Gastroesophageal sphincter (tissue), 3 donors: Measurements from ENCODE around the gene FAAP100.

Experiments
- CTCF ChIP-seq, 4 experiments: fragments of 200-600 bp in 2 of 4; fragments of 450-650 bp in 2 of 4; sonication (generic) in 1 of 4; IDR thresholded peaks; one replicate each; pipeline ENCODE4 v1.5.1; 2017 to 2019; ENCODE audit warnings: antibody characterized with exemption in 4 of 4, mild to moderate bottlenecking in 2 of 4, moderate library complexity in 2 of 4
- EP300 ChIP-seq: sonication (generic); formaldehyde crosslinking; IDR thresholded peaks from one replicate; pipeline ENCODE4 v1.6.1; 2017; ENCODE audit warnings: antibody characterized with exemption, mild to moderate bottlenecking

DNA sequence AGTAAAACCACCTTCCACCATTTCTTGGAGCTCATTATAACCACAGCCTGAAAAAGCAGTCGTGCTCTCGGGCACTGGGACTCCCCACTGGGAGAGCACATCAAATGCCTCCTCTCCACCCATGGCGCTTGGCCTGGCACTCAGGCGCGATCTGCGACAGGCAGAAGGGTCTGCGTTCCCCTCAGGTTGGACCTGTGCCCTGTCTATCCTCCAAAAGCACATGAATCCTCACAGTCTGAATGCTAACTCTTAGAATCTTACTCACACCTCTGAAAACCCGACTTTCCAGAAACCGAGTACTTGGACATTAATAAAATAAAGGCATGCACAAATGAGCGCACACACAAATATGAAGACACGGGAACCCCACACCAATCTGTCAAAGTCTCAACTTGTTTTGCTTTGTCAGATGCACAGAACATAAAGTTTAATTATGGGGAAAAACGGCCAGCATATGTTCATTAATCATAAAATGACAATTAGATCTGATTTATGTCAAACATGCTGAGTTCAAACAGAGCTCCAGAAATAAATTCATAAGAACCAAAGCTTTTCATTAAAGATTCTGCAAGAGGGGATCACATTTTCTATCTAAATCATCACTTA, 20.5 kb upstream of the FAAP100 start:
- TF ChIP-seq CTCF (IDR thresholded peaks at IDR 0.05) (no peak), EP300 (no peak)
